Measurements from ENCODE around the gene FAM50A.

Gene FAM50A

GRCh38 chrX:154439841-154440240, 4.1 kb upstream of the FAM50A start:
- no peak for DNase-seq (ENCODE audit: low read depth in 2 of 2)

- DNase-seq (ENCODE audit: low read depth in 2 of 2), result no peak
Measured at GRCh38 chrX:154440623-154441357, 3.2 kb upstream of the FAM50A start.

GRCh38 chrX:154441564-154441963, 2.4 kb upstream of the FAM50A start:
- no peak for DNase-seq (ENCODE audit: low read depth in 2 of 2)

GRCh38 chrX:154441984-154442707, 1.8 kb upstream of the FAM50A start:
- DNase-seq (ENCODE audit: low read depth in 2 of 2), result no peak

- DNase-seq (ENCODE audit: low read depth in 2 of 2), result no peak
Measured at GRCh38 chrX:154443479-154443910, 446 bp upstream of the FAM50A start.

GRCh38 chrX:154444755-154445246, 860 bp downstream of the FAM50A start:
- no peak for DNase-seq (ENCODE audit: low read depth in 2 of 2)

- DNase-seq (ENCODE audit: low read depth in 2 of 2), result no peak
Measured at GRCh38 chrX:154445776-154446175, 1.8 kb downstream of the FAM50A start.

- no peak for DNase-seq (ENCODE audit: low read depth in 2 of 2)
Measured at GRCh38 chrX:154446430-154446829, 2.5 kb downstream of the FAM50A start.

GRCh38 chrX:154448484-154448883, 4.5 kb downstream of the FAM50A start:
- no peak for DNase-seq (ENCODE audit: low read depth in 2 of 2)

GRCh38 chrX:154449618-154450017, 5.7 kb downstream of the FAM50A start:
- DNase-seq (ENCODE audit: low read depth in 2 of 2), result no peak

GRCh38 chrX:154450312-154450711, 6.4 kb downstream of the FAM50A start:
- no peak for DNase-seq (ENCODE audit: low read depth in 2 of 2)

- DNase-seq (ENCODE audit: low read depth in 2 of 2), result no peak
Measured at GRCh38 chrX:154452823-154453222, 8.9 kb downstream of the FAM50A start.

GRCh38 chrX:154457491-154458115, 13.7 kb downstream of the FAM50A start:
- peak; percentile 13 to 35 for DNase-seq (ENCODE audit: low read depth in 2 of 2)

GRCh38 chrX:154458116-154458953, 14.4 kb downstream of the FAM50A start, which contains the start of gene PLXNA3:
Gene PLXNA3, plus strand, starts transcription at chrX:154458281. Its CDS starts 1,903 bp downstream, at chrX:154460184.
- peak; percentile 40 to 49 for DNase-seq (ENCODE audit: low read depth in 2 of 2)

- no peak for DNase-seq (ENCODE audit: low read depth in 2 of 2)
Measured at GRCh38 chrX:154458954-154459778, 15.2 kb downstream of the FAM50A start.

GRCh38 chrX:154459832-154460231, 15.9 kb downstream of the FAM50A start:
- DNase-seq (ENCODE audit: low read depth in 2 of 2), result no peak

- DNase-seq (ENCODE audit: low read depth in 2 of 2), result no peak
Measured at GRCh38 chrX:154460326-154460725, 16.4 kb downstream of the FAM50A start.

GRCh38 chrX:154462396-154462795, 18.5 kb downstream of the FAM50A start:
- DNase-seq (ENCODE audit: low read depth in 2 of 2), result no peak

GRCh38 chrX:154463611-154464220, 19.8 kb downstream of the FAM50A start:
- DNase-seq (ENCODE audit: low read depth in 2 of 2), result no peak

- no peak for DNase-seq (ENCODE audit: low read depth in 2 of 2)
Measured at GRCh38 chrX:154464806-154465365, 20.9 kb downstream of the FAM50A start.
